A549 treated with Hydrocortisone at 1 μM for 4 hours (cell line): ENCODE measurements around the gene WSCD1. TPM values are rescaled to one million over a fixed set of nuclear protein-coding genes. Genes with fewer than 3 reads are reported as not detected.

Source experiments
- total RNA-seq: library from RNA; stranded (reverse); fragments of 200-300 nt; extraction: Qiagen RNA extraction; gene quantifications from 5 replicates; pipeline ENCODE4 v1.2.3, GENCODE V29; 2022

Gene WSCD1
- total RNA-seq = 2.4 to 3.6 TPM (median 2.9 TPM) in 5 replicates

GRCh38 chr17:6069539-6070429 lies at the start of gene WSCD1:
Gene WSCD1 (plus strand): TSS chr17:6070379. CDS start chr17:6080659, 10,280 bp downstream.

